Measurements from ENCODE around the gene EXOC3L4. TPM values are rescaled to one million over a fixed set of nuclear protein-coding genes. Genes with fewer than 3 reads are reported as not detected.

Gene EXOC3L4
- total and polyA plus RNA-seq, 2 donors (not counting 1 experiment from before 2014, with no cell fraction given) = not detected

DNA sequence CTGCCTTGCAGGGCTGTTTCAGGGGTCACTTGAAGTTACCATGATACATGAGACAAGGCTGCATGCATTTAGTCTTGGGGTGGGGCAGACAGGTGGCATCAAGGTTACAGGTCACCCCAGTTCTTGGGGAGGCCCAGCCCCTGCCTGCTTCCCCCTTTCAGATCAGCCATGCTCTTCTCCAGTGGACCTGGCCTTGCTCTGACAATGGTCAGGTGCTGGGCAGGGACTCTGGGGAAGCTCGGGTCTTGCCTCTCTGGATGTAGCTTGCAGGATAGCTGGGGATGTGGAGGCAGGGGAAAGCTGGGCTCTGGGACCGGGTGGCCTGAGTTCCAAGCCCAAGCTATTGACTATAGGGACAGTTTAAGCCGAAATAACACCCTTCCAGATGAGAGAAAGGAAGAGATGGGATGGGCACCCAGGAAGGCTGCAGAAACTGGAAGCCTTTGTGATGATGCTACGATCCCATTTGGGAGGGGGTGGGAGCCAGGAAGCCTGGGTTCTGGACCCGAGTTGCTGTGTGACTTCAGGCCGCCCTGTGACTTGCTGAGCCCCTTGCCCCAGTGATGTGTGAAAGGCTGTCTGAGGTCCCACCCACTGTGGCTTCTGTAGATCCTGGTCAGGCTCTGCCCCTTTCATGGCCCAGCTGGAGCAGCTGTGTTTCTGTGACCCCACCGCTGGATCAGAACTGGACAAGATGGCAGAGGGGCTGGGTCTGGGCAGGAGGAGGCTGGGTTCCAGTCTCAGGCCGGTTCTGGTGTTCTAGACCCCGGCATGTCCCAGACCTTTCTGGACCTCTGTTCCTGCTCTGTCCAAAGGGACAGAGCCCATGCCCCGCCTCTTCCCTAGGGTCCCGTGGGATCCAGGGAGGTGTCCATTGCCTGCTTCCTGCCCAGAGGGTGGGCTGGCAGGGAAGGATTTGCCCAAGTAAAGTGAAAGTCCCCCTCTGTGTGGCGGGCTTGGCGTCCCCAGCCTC lies 30.9 kb downstream of the EXOC3L4 start:
- Histone ChIP-seq H3K4me2 (replicated peaks; ENCODE audit: low read depth, low read length, poor library complexity, severe bottlenecking) (no peak overlapping the region), H3K27ac (ENCODE audit: low read length in 2 of 2) (no peak overlapping the region), H3K4me3 (ENCODE audit: control extremely low read depth in 1 of 5, extremely low read depth in 1 of 5, insufficient read depth in 1 of 5, low read depth in 2 of 5, low read length in 4 of 5) (no peak overlapping the region), H3K9me3 (ENCODE audit: control extremely low read depth in 1 of 3, control insufficient read depth in 2 of 3, insufficient read depth in 1 of 3, low read length in 2 of 3) (peaks cover 0 to 18% (median 0%) of the 10 kb centered on the region in 3 donors), H3K27me3 (replicated peaks in 1 of 4; ENCODE audit: control extremely low read depth in 1 of 4, control insufficient read depth in 3 of 4, insufficient read depth in 4 of 4, low read length in 3 of 4) (peaks cover 0 to 31% (median 17%) of the 10 kb centered on the region in 4 experiments), H3K4me1 (ENCODE audit: control insufficient read depth in 2 of 2, insufficient read depth in 2 of 2, low read length in 2 of 2) (peaks cover 23% of the 10 kb centered on the region in 2 donors), H3K79me2 (ENCODE audit: control insufficient read depth, insufficient read depth, low read length) (no peaks in the 10 kb centered on the region), H4K20me1 (ENCODE audit: control insufficient read depth, insufficient read depth, low read length, poor library complexity, severe bottlenecking) (no peaks in the 10 kb centered on the region), H3K36me3 (replicated peaks in 1 of 2; ENCODE audit: control extremely low read depth in 1 of 2, control insufficient read depth in 1 of 2, extremely low read depth in 1 of 2, insufficient read depth in 2 of 2, low read length in 1 of 2) (no peaks in the 10 kb centered on the region), H2AFZ (ENCODE audit: insufficient read depth, low read depth, low read length, poor library complexity, severe bottlenecking) (no peak overlapping the region), H3K9ac (ENCODE audit: low read length) (no peak overlapping the region)
- no peaks in the 10 kb centered on the region for H3K9me3 Mint-ChIP-seq (ENCODE audit: insufficient read depth)
- DNase-seq (no peak), ATAC-seq (ENCODE audit: low read depth) (no peak)
- no peak overlapping the region for H3K27ac Mint-ChIP-seq
- H3K4me3 Mint-ChIP-seq = no peak overlapping the region
- POLR2A ChIA-PET = no interaction called here
- CTCF ChIA-PET = interaction anchor here (1.3 kb wide), 1 partner anchor 21 kb away, joined by 4 read pairs; no protein-coding TSS in a partner anchor
- peaks cover 11% of the 10 kb centered on the region for H3K27me3 Mint-ChIP-seq
- TF ChIP-seq, protein P1, sequence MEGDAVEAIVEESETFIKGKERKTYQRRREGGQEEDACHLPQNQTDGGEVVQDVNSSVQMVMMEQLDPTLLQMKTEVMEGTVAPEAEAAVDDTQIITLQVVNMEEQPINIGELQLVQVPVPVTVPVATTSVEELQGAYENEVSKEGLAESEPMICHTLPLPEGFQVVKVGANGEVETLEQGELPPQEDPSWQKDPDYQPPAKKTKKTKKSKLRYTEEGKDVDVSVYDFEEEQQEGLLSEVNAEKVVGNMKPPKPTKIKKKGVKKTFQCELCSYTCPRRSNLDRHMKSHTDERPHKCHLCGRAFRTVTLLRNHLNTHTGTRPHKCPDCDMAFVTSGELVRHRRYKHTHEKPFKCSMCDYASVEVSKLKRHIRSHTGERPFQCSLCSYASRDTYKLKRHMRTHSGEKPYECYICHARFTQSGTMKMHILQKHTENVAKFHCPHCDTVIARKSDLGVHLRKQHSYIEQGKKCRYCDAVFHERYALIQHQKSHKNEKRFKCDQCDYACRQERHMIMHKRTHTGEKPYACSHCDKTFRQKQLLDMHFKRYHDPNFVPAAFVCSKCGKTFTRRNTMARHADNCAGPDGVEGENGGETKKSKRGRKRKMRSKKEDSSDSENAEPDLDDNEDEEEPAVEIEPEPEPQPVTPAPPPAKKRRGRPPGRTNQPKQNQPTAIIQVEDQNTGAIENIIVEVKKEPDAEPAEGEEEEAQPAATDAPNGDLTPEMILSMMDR (IDR thresholded peaks at IDR 0.05) = no peak
- TF ChIP-seq EZH2 (IDR thresholded peaks at IDR 0.05; ENCODE audit: borderline replicate concordance, insufficient read depth, low read depth, low read length, poor library complexity, severe bottlenecking) = no peak
- peaks cover 15% of the 10 kb centered on the region for H3K4me1 Mint-ChIP-seq
- 95% methylated on average over 11 of the region's 13 CpGs for WGBS (ENCODE audit: insufficient coverage)
- intact Hi-C loops (cut with micrococcal nuclease) = no loop called here

Measured in B cell (primary cell).